Vagina (tissue), 2 donors: Measurements from ENCODE around the gene FN1.

Source experiments
- CTCF ChIP-seq, 3 experiments: fragments of 450-650 bp in 2 of 3; fragments of 200-600 bp in 1 of 3; sonication (generic) in 1 of 3; IDR thresholded peaks; one replicate each; pipeline ENCODE4 v1.5.1; 2017 to 2019; ENCODE audit warnings: antibody characterized with exemption in 3 of 3, mild to moderate bottlenecking in 2 of 3, moderate library complexity in 2 of 3
- POLR2A ChIP-seq, 2 donors: fragments of 450-650 bp; IDR thresholded peaks; one replicate each; pipeline ENCODE4 v1.6.1; 2017; ENCODE audit warnings: antibody characterized with exemption in 2 of 2, mild to moderate bottlenecking in 2 of 2, moderate library complexity in 2 of 2
- POLR2AphosphoS5 ChIP-seq, 2 donors: sonication (generic); formaldehyde crosslinking; IDR thresholded peaks; one replicate each; pipeline ENCODE4 v1.9.0; 2017; ENCODE audit warnings: antibody characterized with exemption in 2 of 2, mild to moderate bottlenecking in 2 of 2, low read depth in 1 of 2; ENCODE audit not compliant: insufficient read depth in 1 of 2

- no peak for TF ChIP-seq CTCF (IDR thresholded peaks at IDR 0.05)
- no peak for TF ChIP-seq POLR2AphosphoS5 (IDR thresholded peaks at IDR 0.05; ENCODE audit: insufficient read depth in 1 of 2, low read depth in 1 of 2)
- no peak for TF ChIP-seq POLR2A (IDR thresholded peaks at IDR 0.05)
Measured at GRCh38 chr2:215362562-215362904, 73.3 kb downstream of the FN1 start.
